Dedifferentiated amniotic fluid mesenchymal stem cell (primary cell): Measurements from ENCODE around the gene STON1.
"Not testable (repeated sequence)": the region's sequence is repeated elsewhere in the genome, so short reads cannot be mapped to it uniquely, and the experiment has no call there.

ENCODE experiments used
- DNase-seq: peaks from one replicate; pipeline ENCODE4 v3.0.0-alpha.2; 2016; ENCODE audit errors: extremely low spot score

The STON1 gene

GRCh38 chr2:48530033-48530811, at the start of gene STON1:
Gene STON1 (plus strand): TSS chr2:48530154. CDS start chr2:48580634, 50,480 bp downstream.
- no peak for DNase-seq

- DNase-seq: no peak
These were observed 49.4 kb upstream of the STON1 start for GRCh38 chr2:48480526-48480925.

GRCh38 chr2:48482313-48482712, 47.6 kb upstream of the STON1 start:
- no peak for DNase-seq

GRCh38 chr2:48482769-48483168, 47.2 kb upstream of the STON1 start:
- DNase-seq: no peak

- DNase-seq: peak; percentile 58
These were observed 46.4 kb upstream of the STON1 start for GRCh38 chr2:48483506-48483905.

- peak; percentile 51 for DNase-seq
These were observed 46.0 kb upstream of the STON1 start for GRCh38 chr2:48483916-48484315.

GRCh38 chr2:48488545-48488944, 41.4 kb upstream of the STON1 start:
- DNase-seq: no peak

- DNase-seq: no peak
These were observed 33.1 kb upstream of the STON1 start for GRCh38 chr2:48496849-48497248.

GRCh38 chr2:48504647-48505327, 25.2 kb upstream of the STON1 start:
- DNase-seq: peak; percentile 60

- DNase-seq: no peak
These were observed 22.8 kb upstream of the STON1 start for GRCh38 chr2:48507111-48507510.

- peak; percentile 73 for DNase-seq
These were observed 21.4 kb upstream of the STON1 start for GRCh38 chr2:48508461-48509124.

GRCh38 chr2:48510329-48510728, 19.6 kb upstream of the STON1 start:
- DNase-seq: peak; percentile 63

- no peak for DNase-seq
These were observed 18.0 kb upstream of the STON1 start for GRCh38 chr2:48511849-48512470.

- DNase-seq: peak; percentile 41
These were observed 17.4 kb upstream of the STON1 start for GRCh38 chr2:48512571-48512970.

GRCh38 chr2:48514348-48515003, 15.5 kb upstream of the STON1 start:
- no peak for DNase-seq

- DNase-seq: no peak
These were observed 14.4 kb upstream of the STON1 start for GRCh38 chr2:48515513-48515985.

GRCh38 chr2:48519593-48519992, 10.4 kb upstream of the STON1 start:
- DNase-seq: no peak

GRCh38 chr2:48524756-48525155, 5.2 kb upstream of the STON1 start:
- DNase-seq: not testable (repeated sequence)

- no peak for DNase-seq
These were observed 4.5 kb upstream of the STON1 start for GRCh38 chr2:48525269-48525943.

- peak; percentile 70 for DNase-seq
These were observed 2.6 kb upstream of the STON1 start for GRCh38 chr2:48527226-48527885.
